Fibroblast of lung (primary cell): ENCODE results near the gene KAT2B. TPM values are rescaled to one million over a fixed set of nuclear protein-coding genes. Genes with fewer than 3 reads are reported as not detected.

Experiments used
- DNase-seq, 2 donors: peaks; one replicate each; pipeline versions ENCODE4 v3.0.0 to v3.0.0-alpha.2; 2010; ENCODE audit warnings: low read depth in 2 of 2
- H2AFZ ChIP-seq: 2 replicates; pipeline ENCODE4 v1.5.1; 2012; ENCODE audit warnings: low read length, control low read depth, inconsistent platforms
- H3K27ac ChIP-seq: 2 replicates; pipeline ENCODE4 v1.5.1; 2011; ENCODE audit warnings: low read length, control low read depth; ENCODE audit not compliant: insufficient read depth
- H3K27me3 ChIP-seq: 2 replicates; pipeline ENCODE4 v1.5.1; 2011; ENCODE audit warnings: mild to moderate bottlenecking, low read length; ENCODE audit not compliant: control insufficient read depth, insufficient read depth
- H3K36me3 ChIP-seq: 2 replicates; pipeline ENCODE4 v1.5.1; 2011; ENCODE audit warnings: low read length; ENCODE audit not compliant: control insufficient read depth, insufficient read depth
- H3K4me1 ChIP-seq: 2 replicates; pipeline ENCODE4 v1.5.1; 2011; ENCODE audit warnings: low read length; ENCODE audit not compliant: control insufficient read depth, insufficient read depth; ENCODE audit errors: extremely low read depth
- H3K4me2 ChIP-seq: 2 replicates; pipeline ENCODE4 v1.5.1; 2011; ENCODE audit warnings: low read length, control low read depth; ENCODE audit not compliant: insufficient read depth; ENCODE audit errors: extremely low read depth
- H3K4me3 ChIP-seq, 4 experiments: fragments of 200-600 bp in 1 of 4; sonication (generic) in 1 of 4; replicated peaks in 1 of 4; 2 replicates each; pipeline ENCODE4 v1.5.1; 2011 to 2016; ENCODE audit warnings: low read length in 4 of 4, low read depth in 3 of 4, mild to moderate bottlenecking in 3 of 4, control low read depth in 2 of 4, inconsistent platforms in 1 of 4, mixed read lengths in 1 of 4; ENCODE audit not compliant: insufficient read depth in 1 of 4; ENCODE audit errors: control extremely low read depth in 1 of 4
- H3K79me2 ChIP-seq: 2 replicates; pipeline ENCODE4 v1.5.1; 2012; ENCODE audit warnings: mild to moderate bottlenecking, low read length, inconsistent platforms; ENCODE audit not compliant: control insufficient read depth, insufficient read depth
- H3K9ac ChIP-seq: 2 replicates; pipeline ENCODE4 v1.5.1; 2011; ENCODE audit warnings: mild to moderate bottlenecking, low read length, control low read depth; ENCODE audit not compliant: insufficient read depth
- H3K9me3 ChIP-seq: 2 replicates; pipeline ENCODE4 v1.5.1; 2012; ENCODE audit warnings: low read depth, low read length; ENCODE audit not compliant: control insufficient read depth, insufficient read depth
- H4K20me1 ChIP-seq: 2 replicates; pipeline ENCODE4 v1.5.1; 2011; ENCODE audit warnings: low read length; ENCODE audit not compliant: control insufficient read depth, insufficient read depth; ENCODE audit errors: extremely low read depth
- CTCF ChIP-seq, 2 donors: IDR thresholded peaks in 1 of 2; conservative IDR thresholded peaks in 1 of 2; 1 replicate in 1 of 2; 2 replicates in 1 of 2; pipeline ENCODE4 v1.5.1; 2011 to 2012; ENCODE audit warnings: low read length in 2 of 2, control low read depth in 1 of 2, inconsistent platforms in 1 of 2, low read depth in 1 of 2, mild to moderate bottlenecking in 1 of 2
- EZH2 ChIP-seq: IDR thresholded peaks from 2 replicates; pipeline ENCODE4 v1.5.1; 2012; ENCODE audit warnings: low read length, control low read depth, mild to moderate bottlenecking; ENCODE audit errors: missing control alignments
- polyA plus RNA-seq, 2 donors: library from polyadenylated mRNA; depleted of rRNA in 1 of 2; stranded (reverse) in 1 of 2; unstranded in 1 of 2; fragments of >200 nt; gene quantifications; 2 replicates each; pipeline ENCODE4 v1.2.1, GENCODE V29; 2011 to 2012; ENCODE audit warnings: missing spikeins in 1 of 2
- total RNA-seq: library from RNA; depleted of rRNA; stranded (reverse); fragments of >200 nt; gene quantifications from 2 replicates; pipeline ENCODE4 v1.2.1, GENCODE V29; 2014

The KAT2B gene
- total and polyA plus RNA-seq, 2 donors (not counting 1 experiment from before 2014, with no cell fraction given): 9.1 to 14.7 TPM

GRCh38 chr3:20076296-20076997 lies 36.2 kb downstream of the KAT2B start:
- H3K4me2 ChIP-seq: no peak overlapping the region
- H3K9ac ChIP-seq: no peak overlapping the region
- no peaks in the 10 kb centered on the region for H3K79me2 ChIP-seq
- no peak for TF ChIP-seq EZH2
- TF ChIP-seq CTCF (conservative IDR thresholded peaks at IDR 0.05 in 1 of 2, IDR thresholded peaks at IDR 0.05 in 1 of 2; ENCODE audit: low read depth in 1 of 2, low read length in 2 of 2): no peak
- no peaks in the 10 kb centered on the region for H3K9me3 ChIP-seq
- no peak overlapping the region for H2AFZ ChIP-seq
- no peak overlapping the region for H3K27ac ChIP-seq
- H3K4me3 ChIP-seq: no peak overlapping the region
- no peaks in the 10 kb centered on the region for H3K4me1 ChIP-seq
- no peaks in the 10 kb centered on the region for H3K36me3 ChIP-seq
- H4K20me1 ChIP-seq: no peaks in the 10 kb centered on the region
- DNase-seq: no peak
- no peaks in the 10 kb centered on the region for H3K27me3 ChIP-seq

GRCh38 chr3:20077068-20077467 lies 36.8 kb downstream of the KAT2B start:
- no peaks in the 10 kb centered on the region for H3K9me3 ChIP-seq
- H4K20me1 ChIP-seq: no peaks in the 10 kb centered on the region
- H3K36me3 ChIP-seq: no peaks in the 10 kb centered on the region
- no peak overlapping the region for H3K4me2 ChIP-seq
- no peak overlapping the region for H3K27ac ChIP-seq
- no peaks in the 10 kb centered on the region for H3K79me2 ChIP-seq
- H3K4me3 ChIP-seq: no peak overlapping the region
- DNase-seq: no peak
- no peak for TF ChIP-seq EZH2
- no peak for TF ChIP-seq CTCF (conservative IDR thresholded peaks at IDR 0.05 in 1 of 2, IDR thresholded peaks at IDR 0.05 in 1 of 2; ENCODE audit: low read depth in 1 of 2, low read length in 2 of 2)
- H3K27me3 ChIP-seq: no peaks in the 10 kb centered on the region
- no peak overlapping the region for H2AFZ ChIP-seq
- no peaks in the 10 kb centered on the region for H3K4me1 ChIP-seq
- no peak overlapping the region for H3K9ac ChIP-seq

GRCh38 chr3:20078194-20078714 lies 38.0 kb downstream of the KAT2B start:
- Histone ChIP-seq H3K36me3 (no peaks in the 10 kb centered on the region), H4K20me1 (no peaks in the 10 kb centered on the region), H3K9me3 (no peaks in the 10 kb centered on the region), H3K79me2 (no peaks in the 10 kb centered on the region), H3K27me3 (no peaks in the 10 kb centered on the region), H3K4me2 (no peak overlapping the region), H3K9ac (no peak overlapping the region), H3K4me3 (no peak overlapping the region), H2AFZ (no peak overlapping the region), H3K4me1 (no peaks in the 10 kb centered on the region), H3K27ac (no peak overlapping the region)
- TF ChIP-seq CTCF (conservative IDR thresholded peaks at IDR 0.05 in 1 of 2, IDR thresholded peaks at IDR 0.05 in 1 of 2; ENCODE audit: low read depth in 1 of 2, low read length in 2 of 2) (no peak), EZH2 (no peak)
- peak in 1 of 2 donors; percentile 37 for DNase-seq
